Fibroblast of lung (primary cell): Measurements from ENCODE around the gene POU2F2. TPM values are rescaled to one million over a fixed set of nuclear protein-coding genes. Genes with fewer than 3 reads are reported as not detected.
"Not testable (repeated sequence)": the region's sequence is repeated elsewhere in the genome, so short reads cannot be mapped to it uniquely, and the experiment has no call there.

Source experiments
- DNase-seq, 2 donors: peaks; one replicate each; pipeline versions ENCODE4 v3.0.0 to v3.0.0-alpha.2; 2010; ENCODE audit warnings: low read depth in 2 of 2
- H2AFZ ChIP-seq: 2 replicates; pipeline ENCODE4 v1.5.1; 2012; ENCODE audit warnings: low read length, control low read depth, inconsistent platforms
- H3K27ac ChIP-seq: 2 replicates; pipeline ENCODE4 v1.5.1; 2011; ENCODE audit warnings: low read length, control low read depth; ENCODE audit not compliant: insufficient read depth
- H3K27me3 ChIP-seq: 2 replicates; pipeline ENCODE4 v1.5.1; 2011; ENCODE audit warnings: mild to moderate bottlenecking, low read length; ENCODE audit not compliant: control insufficient read depth, insufficient read depth
- H3K36me3 ChIP-seq: 2 replicates; pipeline ENCODE4 v1.5.1; 2011; ENCODE audit warnings: low read length; ENCODE audit not compliant: control insufficient read depth, insufficient read depth
- H3K4me1 ChIP-seq: 2 replicates; pipeline ENCODE4 v1.5.1; 2011; ENCODE audit warnings: low read length; ENCODE audit not compliant: control insufficient read depth, insufficient read depth; ENCODE audit errors: extremely low read depth
- H3K4me2 ChIP-seq: 2 replicates; pipeline ENCODE4 v1.5.1; 2011; ENCODE audit warnings: low read length, control low read depth; ENCODE audit not compliant: insufficient read depth; ENCODE audit errors: extremely low read depth
- H3K4me3 ChIP-seq, 4 experiments: fragments of 200-600 bp in 1 of 4; sonication (generic) in 1 of 4; replicated peaks in 1 of 4; 2 replicates each; pipeline ENCODE4 v1.5.1; 2011 to 2016; ENCODE audit warnings: low read length in 4 of 4, low read depth in 3 of 4, mild to moderate bottlenecking in 3 of 4, control low read depth in 2 of 4, inconsistent platforms in 1 of 4, mixed read lengths in 1 of 4; ENCODE audit not compliant: insufficient read depth in 1 of 4; ENCODE audit errors: control extremely low read depth in 1 of 4
- H3K79me2 ChIP-seq: 2 replicates; pipeline ENCODE4 v1.5.1; 2012; ENCODE audit warnings: mild to moderate bottlenecking, low read length, inconsistent platforms; ENCODE audit not compliant: control insufficient read depth, insufficient read depth
- H3K9ac ChIP-seq: 2 replicates; pipeline ENCODE4 v1.5.1; 2011; ENCODE audit warnings: mild to moderate bottlenecking, low read length, control low read depth; ENCODE audit not compliant: insufficient read depth
- H3K9me3 ChIP-seq: 2 replicates; pipeline ENCODE4 v1.5.1; 2012; ENCODE audit warnings: low read depth, low read length; ENCODE audit not compliant: control insufficient read depth, insufficient read depth
- H4K20me1 ChIP-seq: 2 replicates; pipeline ENCODE4 v1.5.1; 2011; ENCODE audit warnings: low read length; ENCODE audit not compliant: control insufficient read depth, insufficient read depth; ENCODE audit errors: extremely low read depth
- EZH2 ChIP-seq: IDR thresholded peaks from 2 replicates; pipeline ENCODE4 v1.5.1; 2012; ENCODE audit warnings: low read length, control low read depth, mild to moderate bottlenecking; ENCODE audit errors: missing control alignments
- polyA plus RNA-seq, 2 donors: library from polyadenylated mRNA; depleted of rRNA in 1 of 2; stranded (reverse) in 1 of 2; unstranded in 1 of 2; fragments of >200 nt; gene quantifications; 2 replicates each; pipeline ENCODE4 v1.2.1, GENCODE V29; 2011 to 2012; ENCODE audit warnings: missing spikeins in 1 of 2
- total RNA-seq: library from RNA; depleted of rRNA; stranded (reverse); fragments of >200 nt; gene quantifications from 2 replicates; pipeline ENCODE4 v1.2.1, GENCODE V29; 2014
- TF ChIP-seq, protein P1 (sequence below), 2 donors: IDR thresholded peaks in 1 of 2; conservative IDR thresholded peaks in 1 of 2; 1 replicate in 1 of 2; 2 replicates in 1 of 2; pipeline ENCODE4 v1.5.1; 2011 to 2012; ENCODE audit warnings: low read length in 2 of 2, control low read depth in 1 of 2, inconsistent platforms in 1 of 2, low read depth in 1 of 2, mild to moderate bottlenecking in 1 of 2

POU2F2 gene
- total and polyA plus RNA-seq, 2 donors (not counting 1 experiment from before 2014, with no cell fraction given), result 0.17 to 0.31 TPM

DNA sequence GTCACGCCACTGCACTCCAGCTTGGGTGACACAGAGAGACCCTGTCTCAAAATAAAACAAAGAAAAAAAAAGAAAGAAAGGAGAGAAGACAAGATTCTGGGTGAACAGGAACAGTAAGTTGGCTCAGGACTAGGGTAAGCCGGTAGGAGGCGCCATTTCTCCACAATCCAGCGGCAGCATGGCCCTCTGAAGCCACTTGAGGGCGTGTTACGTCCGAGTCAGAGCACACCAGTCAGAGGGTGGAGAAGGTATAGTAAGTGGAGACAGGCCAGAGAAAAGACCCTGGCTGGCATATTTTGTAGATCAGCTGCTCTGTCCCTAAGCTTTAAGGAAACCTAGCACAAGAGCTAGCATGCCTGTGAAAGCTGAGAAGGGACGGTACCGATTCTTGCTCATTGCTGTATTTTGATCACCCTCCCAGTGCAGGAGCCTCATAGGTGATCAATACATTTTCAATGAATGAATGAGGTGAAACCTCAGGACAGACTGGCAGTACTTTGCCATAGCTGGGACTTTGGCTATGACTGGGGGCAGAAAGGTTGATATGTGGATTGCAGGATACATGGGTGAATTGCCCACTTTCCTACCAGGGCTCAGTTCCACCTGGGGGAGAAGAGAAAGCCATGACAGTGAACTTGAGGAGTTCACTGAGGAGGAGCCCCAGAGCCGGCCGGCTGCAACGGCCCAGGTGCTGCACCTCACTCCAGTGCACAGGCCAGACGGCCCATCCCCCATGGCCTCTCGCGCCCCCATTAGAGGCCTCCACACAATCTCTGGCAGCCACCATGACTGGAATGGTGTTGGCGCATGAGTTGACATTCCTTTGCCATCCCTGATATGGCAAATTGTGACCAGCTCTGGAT lies 23.5 kb downstream of the POU2F2 start:
- Histone ChIP-seq H3K4me2 (no peak overlapping the region), H4K20me1 (no peaks in the 10 kb centered on the region), H3K27me3 (no peaks in the 10 kb centered on the region), H3K36me3 (no peaks in the 10 kb centered on the region), H3K4me3 (no peak overlapping the region), H3K9me3 (no peaks in the 10 kb centered on the region), H3K4me1 (peaks cover 23% of the 10 kb centered on the region), H2AFZ (no peak overlapping the region), H3K9ac (no peak overlapping the region), H3K79me2 (no peaks in the 10 kb centered on the region), H3K27ac (no peak overlapping the region)
- DNase-seq, result peak; percentile 79 to 90
- TF ChIP-seq EZH2, result no peak
- TF ChIP-seq, protein P1, sequence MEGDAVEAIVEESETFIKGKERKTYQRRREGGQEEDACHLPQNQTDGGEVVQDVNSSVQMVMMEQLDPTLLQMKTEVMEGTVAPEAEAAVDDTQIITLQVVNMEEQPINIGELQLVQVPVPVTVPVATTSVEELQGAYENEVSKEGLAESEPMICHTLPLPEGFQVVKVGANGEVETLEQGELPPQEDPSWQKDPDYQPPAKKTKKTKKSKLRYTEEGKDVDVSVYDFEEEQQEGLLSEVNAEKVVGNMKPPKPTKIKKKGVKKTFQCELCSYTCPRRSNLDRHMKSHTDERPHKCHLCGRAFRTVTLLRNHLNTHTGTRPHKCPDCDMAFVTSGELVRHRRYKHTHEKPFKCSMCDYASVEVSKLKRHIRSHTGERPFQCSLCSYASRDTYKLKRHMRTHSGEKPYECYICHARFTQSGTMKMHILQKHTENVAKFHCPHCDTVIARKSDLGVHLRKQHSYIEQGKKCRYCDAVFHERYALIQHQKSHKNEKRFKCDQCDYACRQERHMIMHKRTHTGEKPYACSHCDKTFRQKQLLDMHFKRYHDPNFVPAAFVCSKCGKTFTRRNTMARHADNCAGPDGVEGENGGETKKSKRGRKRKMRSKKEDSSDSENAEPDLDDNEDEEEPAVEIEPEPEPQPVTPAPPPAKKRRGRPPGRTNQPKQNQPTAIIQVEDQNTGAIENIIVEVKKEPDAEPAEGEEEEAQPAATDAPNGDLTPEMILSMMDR (conservative IDR thresholded peaks at IDR 0.05 in 1 of 2, IDR thresholded peaks at IDR 0.05 in 1 of 2; ENCODE audit: low read depth in 1 of 2, low read length in 2 of 2), result peak; percentile 100

DNA sequence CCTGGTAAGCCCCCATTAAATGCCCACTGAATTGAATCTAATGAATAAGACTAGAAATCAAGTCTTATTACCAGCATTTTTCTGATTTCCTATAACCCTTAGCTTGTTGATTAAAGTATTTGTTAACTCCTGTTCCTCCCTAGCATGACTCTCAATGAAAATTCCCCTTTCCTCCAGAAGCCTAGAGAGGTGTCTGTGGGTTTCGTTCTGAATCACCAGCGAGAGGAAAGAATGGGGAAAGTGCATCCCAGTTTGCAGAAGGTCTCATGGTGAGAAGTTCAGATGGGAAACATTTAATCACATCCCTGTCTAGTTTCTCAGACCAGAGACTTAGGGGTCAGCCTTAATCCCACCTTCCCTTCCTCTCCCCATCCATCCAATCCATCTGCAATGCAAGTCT lies 26.9 kb downstream of the POU2F2 start:
- DNase-seq, result no peak
- Histone ChIP-seq H3K36me3 (no peaks in the 10 kb centered on the region), H3K27me3 (no peaks in the 10 kb centered on the region), H3K79me2 (no peaks in the 10 kb centered on the region), H2AFZ (no peak overlapping the region), H3K9ac (no peak overlapping the region), H3K27ac (no peak overlapping the region), H3K4me1 (peaks cover 3% of the 10 kb centered on the region), H3K4me3 (no peak overlapping the region), H3K4me2 (no peak overlapping the region), H4K20me1 (no peaks in the 10 kb centered on the region), H3K9me3 (no peaks in the 10 kb centered on the region)
- TF ChIP-seq, protein P1 (conservative IDR thresholded peaks at IDR 0.05 in 1 of 2, IDR thresholded peaks at IDR 0.05 in 1 of 2; ENCODE audit: low read depth in 1 of 2, low read length in 2 of 2), result no peak
- TF ChIP-seq EZH2, result no peak

DNA sequence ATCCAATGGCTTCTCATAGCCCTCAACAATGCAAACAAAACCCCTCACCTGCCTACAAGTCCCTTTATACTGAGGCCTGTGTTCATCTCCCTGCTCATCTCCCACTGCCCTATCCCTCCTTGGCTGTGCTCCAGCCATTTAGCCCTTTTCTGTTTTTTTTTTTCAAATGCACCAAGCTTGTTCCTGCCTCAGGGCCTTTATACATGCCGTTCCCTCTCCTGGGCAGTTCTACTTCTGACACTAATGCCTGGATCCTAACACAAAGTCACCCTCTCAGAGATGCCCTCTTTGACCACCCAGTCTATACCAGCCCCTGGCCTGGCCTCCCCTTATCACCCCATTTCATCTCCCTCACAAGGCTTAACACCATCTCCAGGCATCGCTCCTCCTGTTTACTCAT lies 29.4 kb downstream of the POU2F2 start:
- H3K27me3 ChIP-seq, result no peaks in the 10 kb centered on the region
- no peak overlapping the region for H2AFZ ChIP-seq
- H3K79me2 ChIP-seq, result no peaks in the 10 kb centered on the region
- no peak for TF ChIP-seq EZH2
- TF ChIP-seq, protein P1 (conservative IDR thresholded peaks at IDR 0.05 in 1 of 2, IDR thresholded peaks at IDR 0.05 in 1 of 2; ENCODE audit: low read depth in 1 of 2, low read length in 2 of 2), result no peak
- H3K4me1 ChIP-seq, result no peaks in the 10 kb centered on the region
- H3K9ac ChIP-seq, result no peak overlapping the region
- H3K4me2 ChIP-seq, result no peak overlapping the region
- DNase-seq, result no peak
- H4K20me1 ChIP-seq, result no peaks in the 10 kb centered on the region
- H3K36me3 ChIP-seq, result no peaks in the 10 kb centered on the region
- no peak overlapping the region for H3K27ac ChIP-seq
- H3K4me3 ChIP-seq, result no peak overlapping the region
- no peaks in the 10 kb centered on the region for H3K9me3 ChIP-seq

DNA sequence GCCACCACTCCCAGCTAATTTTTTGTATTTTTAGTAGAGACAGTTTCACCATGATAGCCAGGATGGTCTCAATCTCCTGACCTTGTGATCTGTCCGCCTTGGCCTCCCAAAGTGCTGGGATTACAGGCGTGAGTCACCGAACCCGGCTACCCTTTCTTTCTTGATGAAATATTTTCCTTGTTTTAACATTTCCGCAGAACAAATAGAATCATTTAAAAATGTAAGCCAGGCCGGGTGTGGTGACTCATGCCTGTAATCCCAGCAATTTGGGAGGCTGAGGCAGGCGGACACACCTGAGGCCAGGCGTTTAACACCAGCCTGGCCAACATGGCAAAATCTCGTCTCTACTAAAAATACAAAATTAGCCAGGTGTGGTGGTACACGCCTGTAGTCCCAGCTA lies 32.0 kb downstream of the POU2F2 start:
- H3K27ac ChIP-seq, H3K4me2 ChIP-seq, H3K79me2 ChIP-seq, H3K9me3 ChIP-seq, H2AFZ ChIP-seq, H3K9ac ChIP-seq, H3K4me3 ChIP-seq, H3K4me1 ChIP-seq, DNase-seq, H4K20me1 ChIP-seq, H3K27me3 ChIP-seq, H3K36me3 ChIP-seq: not testable (repeated sequence)
